Activated gamma-delta T cell (primary cell): Measurements from ENCODE around the gene TXNL1.
"Not testable (repeated sequence)": the region's sequence is repeated elsewhere in the genome, so short reads cannot be mapped to it uniquely, and the experiment has no call there.

ENCODE experiments used
- DNase-seq: peaks from one replicate; lab custom pipeline; 2025; lab: John Stamatoyannopoulos, UW

The TXNL1 gene

DNA sequence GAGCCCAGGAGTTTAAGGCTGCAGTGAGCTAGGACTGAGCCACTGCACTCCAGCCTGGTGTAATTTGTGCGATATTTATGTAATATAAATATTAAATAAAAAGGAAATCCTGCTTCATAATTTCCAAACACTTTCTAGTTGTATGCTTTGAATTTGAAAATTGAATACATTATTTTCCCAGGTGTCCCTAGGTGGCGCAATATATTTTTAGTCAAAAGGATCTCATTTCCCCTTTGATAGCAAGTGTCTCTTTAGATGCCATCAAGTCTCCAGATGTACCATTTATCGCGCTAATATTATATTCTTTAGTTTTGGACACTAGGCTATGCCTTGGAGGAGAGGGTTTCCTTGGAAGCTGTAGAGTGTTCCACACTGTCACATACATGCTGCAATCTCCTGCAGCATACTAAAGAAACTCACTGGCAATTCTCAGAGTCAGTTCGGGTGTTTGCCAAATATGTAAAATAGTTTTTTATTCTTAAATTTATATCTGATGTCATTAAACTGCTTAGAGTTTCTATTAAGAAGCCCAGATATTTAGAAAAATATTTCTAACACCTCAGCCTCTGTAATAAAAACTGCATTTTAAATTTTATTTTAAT, 7.1 kb upstream of the TXNL1 start:
- no peak for DNase-seq

DNA sequence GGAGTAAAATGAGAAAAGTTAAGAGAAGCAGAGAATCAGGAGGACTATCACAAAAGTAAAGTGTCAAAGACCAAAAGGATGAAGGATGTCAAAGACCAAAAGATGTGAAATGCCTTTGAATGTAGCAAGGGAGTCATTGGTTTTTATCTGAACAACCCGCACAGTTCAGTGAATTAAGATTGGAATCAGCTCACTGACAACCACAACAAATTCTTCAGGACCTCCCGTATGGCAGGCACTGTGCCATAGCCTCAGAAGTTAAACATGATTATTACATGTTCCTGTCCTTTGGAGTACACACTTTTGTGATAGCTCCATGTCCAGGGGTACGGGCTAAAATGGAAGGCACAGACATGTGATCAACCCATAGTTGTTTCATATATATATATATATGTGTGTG, 5.0 kb upstream of the TXNL1 start:
- DNase-seq: no peak

DNA sequence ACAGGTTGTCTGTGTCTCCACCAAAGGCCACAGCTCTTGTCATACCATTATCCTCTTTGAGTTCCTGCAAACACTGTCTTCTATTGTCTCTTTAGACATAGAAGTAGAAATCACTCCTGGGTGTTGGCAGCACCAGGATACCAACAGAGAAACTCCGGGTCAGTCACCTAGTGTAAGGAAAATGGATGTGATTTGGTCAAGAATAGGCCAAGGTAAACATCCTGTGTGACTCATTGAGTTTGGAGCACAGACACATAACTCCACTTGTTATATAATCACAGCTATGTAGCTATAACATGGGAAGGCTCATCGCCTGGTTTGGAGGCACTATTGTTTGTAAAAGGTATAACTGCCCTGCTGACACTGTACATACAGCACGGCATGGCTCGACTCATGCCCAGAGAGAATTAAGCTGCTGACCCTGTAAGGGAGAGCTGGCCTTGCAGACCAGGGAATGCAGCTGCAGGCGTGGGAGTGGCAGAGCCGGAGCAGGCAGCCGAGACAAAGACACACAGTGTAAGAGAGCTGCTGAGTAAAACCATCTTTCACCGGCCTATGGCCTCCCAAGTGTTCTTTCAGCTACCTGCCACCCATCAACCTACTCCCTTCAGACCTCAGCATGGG, 3.4 kb upstream of the TXNL1 start:
- no peak for DNase-seq

DNA sequence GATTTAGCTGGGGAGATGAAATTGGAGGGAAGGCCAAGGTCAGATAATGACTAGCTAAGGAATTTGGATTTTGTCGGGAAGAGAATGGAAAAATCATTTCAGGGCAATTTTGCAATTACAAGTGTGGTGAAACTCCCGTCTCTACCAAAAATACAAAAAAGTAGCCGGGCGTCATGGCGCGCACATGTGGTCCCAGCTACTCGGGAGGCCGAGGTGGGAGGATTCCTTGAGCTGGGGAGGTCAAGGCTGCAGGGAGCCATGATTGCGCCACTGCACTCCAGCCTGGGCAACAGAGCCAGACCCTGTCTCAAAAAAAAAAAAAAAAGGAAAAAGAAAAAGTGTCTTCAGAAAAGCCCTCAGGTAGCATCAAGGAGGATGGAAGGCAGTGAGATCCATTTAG, 1.2 kb upstream of the TXNL1 start:
- no peak for DNase-seq

DNA sequence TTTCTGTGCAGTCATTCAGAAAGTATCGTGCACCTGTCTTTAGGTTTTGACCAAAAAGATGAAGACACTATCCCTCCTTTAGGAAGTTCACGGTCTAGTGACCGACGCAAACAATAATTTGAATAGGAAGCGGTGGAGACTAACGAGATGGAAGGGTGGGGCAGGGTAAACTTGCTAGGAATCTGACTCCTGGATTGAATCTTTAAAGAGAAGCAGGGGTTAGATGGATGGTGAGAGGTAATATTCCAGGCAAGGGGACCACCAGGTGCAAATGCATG, 651 bp upstream of the TXNL1 start:
- DNase-seq: no peak

DNA sequence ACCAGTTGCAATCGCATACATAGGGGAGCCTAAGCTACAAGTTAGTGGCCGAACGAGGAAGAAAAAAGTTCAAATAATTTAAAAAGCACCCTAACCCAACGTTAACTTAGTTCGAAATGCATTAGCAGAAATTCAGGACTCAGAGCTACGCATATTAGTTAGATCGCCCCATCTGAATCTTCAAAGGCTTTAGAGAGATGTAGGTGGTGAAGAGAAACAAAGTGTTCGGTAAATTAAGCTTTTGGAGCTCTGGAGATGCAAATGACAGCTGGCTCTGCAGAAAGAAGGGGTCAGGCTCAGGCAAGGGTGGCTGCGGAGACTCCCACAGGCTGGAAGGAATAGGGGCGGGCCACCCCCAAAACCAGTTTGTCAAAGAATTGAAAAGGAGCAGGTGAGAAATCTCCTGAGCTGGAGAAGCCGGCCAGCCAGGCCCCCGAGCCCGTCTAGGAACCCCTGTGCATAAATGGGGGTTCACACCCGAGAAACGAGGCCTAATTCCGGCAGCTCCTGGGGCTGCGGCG, 621 bp downstream of the TXNL1 start:
- DNase-seq: peak; percentile 16

DNA sequence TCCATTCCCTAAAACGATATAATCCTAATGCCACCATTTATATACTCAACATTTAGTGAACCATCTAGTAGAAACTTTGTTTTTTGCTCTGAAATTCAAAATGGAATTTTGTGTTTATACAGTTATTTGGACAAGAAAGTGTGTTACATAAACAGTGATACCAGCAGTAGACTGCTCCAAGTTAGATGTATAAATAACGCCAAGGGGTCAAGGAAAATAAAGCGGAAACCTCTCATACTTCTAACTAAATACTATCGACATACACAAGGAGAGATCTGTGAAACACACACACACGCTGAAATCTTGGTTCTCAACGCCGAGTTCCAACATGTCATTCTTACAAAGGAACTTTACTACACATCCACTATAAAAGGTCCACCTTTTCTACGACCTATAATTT, 1.2 kb downstream of the TXNL1 start:
- no peak for DNase-seq

DNA sequence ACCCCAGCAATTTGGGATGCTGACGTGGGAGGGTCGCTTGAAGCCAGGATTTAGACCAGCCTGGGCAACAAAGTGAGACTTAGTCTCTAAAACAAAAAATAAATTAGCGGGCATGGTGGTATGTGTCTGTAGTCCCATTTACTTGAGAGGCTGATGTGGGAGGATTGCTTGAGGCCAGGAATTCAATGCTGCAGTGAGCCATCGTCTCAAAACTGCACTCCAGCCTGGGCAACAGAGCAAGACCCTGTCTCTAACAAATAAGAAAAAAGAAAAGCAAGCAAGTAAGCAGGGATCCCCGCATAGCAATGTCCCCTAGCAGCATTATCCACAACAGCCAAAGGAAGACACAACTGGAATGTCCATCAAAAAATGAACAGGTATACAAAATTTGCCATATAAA, 3.4 kb downstream of the TXNL1 start:
- no peak for DNase-seq

DNA sequence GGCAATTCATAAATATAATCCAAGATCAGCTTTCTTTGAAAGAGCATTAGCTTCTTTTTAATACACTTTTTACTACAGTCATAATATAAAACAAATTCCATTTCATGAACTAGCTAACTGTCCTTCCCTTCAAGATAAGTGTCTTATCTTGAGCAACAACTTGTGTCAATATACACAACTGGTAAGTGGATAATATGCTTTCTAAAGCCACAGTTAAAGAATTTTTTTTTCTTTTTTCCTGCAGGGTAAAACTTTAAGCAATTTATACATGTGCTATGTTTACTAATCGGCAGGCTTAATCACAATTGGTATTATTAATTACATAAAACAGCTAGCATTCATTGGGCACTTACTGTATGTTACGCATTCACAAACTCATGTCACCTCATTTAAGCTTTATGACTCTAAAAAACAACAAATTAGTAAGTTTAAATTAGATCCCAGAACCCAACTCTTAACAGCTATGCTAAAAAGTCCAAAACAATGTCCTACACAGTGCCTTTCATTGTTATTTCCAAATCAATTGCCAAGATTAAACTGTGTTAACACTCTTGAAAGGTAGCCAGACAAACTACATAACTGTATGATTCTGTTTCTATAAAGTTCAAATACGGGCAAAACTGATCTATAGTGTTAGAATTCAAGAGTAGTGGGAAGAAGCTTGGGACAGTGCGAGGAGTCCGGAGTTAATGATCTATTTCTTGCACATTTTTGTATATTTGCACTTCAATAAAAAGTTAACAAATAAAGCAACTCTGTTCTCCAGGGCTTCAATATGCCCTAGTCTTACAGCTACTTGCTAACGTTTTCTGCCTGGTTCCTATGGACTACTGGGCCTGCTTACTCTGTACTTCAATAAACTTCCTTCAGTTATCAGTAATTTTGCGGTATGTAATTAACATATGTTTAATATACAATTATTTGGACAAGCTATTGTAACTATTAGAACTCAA, 6.0 kb downstream of the TXNL1 start:
- no peak for DNase-seq

DNA sequence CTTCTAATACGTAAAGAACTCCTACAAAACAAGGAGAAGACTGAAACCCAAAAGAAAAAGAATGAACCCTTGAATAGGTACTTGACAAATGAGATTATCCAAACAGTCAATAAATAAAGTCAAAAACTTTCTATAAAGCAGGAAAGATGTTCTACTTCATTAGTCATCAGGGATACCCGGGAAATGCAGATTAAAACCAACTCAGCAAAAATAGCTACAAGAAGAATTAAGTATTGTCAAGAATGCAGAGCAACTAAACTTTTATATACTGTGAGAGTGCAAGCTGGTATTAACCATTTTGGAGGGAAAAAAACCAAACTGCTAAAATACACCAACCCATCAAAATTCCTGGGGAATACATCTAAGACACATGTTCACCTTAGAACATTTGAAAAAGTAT, 10.4 kb downstream of the TXNL1 start:
- no peak for DNase-seq

DNA sequence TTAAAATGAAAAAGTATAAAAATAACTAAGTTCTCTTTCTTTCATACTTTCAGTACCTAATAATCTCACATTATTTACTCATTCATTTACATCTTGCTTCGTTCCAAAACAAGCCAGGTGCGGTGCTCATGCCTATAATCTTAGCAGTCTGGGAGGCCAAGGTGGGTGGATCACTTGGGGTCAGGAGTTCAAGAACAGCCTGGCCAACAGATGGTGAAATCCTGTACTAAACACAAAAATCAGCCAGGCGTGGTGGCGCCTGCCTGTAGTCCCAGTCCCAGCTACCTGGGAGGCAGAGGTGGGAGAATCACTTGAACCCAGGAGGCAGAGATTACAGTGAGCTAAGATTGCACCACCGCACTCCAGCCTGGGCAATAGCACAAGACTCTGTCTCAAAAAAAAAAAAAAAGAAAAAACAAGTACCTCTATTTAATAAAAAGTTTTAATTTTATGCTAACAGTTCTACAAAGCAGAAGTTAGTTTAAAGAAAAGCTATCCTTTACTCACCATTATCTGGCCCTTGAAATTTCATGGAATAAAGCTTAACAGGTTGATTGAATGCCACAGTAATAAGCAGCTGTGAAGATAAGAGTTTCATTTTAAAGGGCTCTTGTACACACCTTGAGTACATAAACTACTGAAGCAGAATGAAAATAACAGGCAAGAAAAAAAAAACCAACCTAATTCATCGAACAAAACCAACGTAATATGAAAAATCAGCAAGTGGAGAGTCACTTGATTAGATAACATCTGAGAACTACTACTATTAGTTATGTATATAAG, 22.5 kb downstream of the TXNL1 start:
- DNase-seq: no peak

DNA sequence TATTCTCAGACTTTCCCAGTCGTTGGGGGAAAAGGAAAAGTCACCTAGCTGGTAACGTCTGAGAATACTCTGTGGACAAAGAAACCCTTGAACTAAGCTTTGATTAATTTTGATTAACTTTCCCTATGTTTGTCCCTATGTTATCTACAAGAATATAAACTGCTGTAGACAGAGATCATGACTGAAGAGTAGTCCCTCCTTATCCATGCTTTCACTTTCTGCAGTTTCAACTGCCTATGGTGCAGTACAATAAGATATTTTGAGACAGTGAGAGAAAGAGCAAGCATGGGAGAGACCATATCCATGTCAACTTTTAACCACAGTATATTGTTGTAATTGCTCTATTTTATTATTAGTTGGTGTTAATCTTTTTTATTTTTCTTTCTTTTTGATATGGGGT, 31.8 kb downstream of the TXNL1 start:
- no peak for DNase-seq

DNA sequence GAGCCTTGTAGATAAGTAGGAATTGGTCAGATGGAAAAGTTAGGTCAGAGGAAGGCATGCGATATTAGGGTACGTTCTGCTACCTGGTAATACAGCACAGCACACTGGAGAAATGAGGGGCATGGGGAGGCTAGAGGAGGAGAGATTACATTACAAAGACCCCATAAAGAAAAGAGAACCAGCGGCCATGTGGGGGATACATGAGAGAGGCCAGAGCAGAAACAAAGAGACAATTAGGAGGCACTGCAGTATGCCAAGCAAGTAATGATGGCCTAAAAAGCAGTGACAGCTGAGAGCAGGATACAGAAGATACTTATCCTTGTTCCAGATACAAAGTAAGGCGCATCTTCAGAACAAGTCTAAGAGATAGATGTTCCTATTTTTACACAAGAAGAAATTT, 40.0 kb downstream of the TXNL1 start:
- no peak for DNase-seq

DNA sequence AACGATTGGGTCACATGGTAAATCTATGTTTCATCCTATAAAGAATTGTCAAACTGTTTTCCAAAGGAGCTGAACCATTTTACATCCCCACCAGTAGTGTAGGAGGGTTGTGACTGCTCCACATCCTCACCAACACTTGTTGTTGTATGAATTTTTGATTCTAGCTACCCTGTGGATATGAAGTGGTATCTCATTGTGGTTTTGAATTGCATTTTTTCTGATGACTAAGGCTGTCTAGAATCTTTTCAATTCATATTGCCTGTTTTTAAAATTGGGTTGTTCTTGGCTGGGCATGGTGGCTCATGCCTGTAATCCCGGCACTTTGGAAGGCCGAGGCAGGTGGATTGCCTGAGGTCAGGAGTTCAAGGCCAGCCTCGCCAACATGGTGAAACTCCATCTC, 44.5 kb downstream of the TXNL1 start:
- DNase-seq: no peak

DNA sequence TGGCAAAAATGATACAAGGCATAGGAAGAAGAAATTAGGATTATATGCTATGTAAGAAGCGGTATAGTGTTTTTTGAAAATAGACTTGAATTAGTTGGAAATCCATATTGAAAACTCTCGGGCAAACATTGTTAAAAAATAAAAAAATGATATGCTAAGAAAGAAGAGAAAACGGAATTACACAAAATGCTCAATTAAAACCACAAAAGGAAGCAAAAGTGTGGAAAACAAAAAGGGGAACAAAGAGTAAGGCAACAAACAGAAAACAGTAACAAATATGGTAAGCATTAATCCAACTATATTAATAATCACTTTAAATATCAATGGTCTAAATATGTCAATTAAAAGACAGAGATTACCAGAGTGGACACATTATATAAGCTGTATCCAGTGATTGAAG, 58.4 kb downstream of the TXNL1 start:
- no peak for DNase-seq

DNA sequence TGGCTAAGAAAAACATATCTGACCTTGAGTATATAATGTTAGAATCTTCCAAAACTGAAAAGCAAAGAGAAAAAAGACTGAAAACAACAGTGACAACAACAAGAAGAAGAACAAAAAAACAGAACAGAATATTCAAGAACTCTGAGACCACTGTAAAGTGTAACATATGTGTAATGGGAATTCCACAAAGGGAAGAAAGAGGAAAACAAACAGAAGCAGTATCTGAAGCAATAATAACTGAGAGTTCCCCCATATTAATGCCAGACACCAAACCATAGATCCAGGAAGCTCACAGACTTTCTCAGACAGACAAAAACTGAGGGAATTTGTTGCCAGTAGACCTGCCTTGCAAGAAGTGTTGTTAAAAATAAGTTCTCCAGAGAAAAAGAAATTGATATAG, 58.9 kb downstream of the TXNL1 start:
- no peak for DNase-seq

DNA sequence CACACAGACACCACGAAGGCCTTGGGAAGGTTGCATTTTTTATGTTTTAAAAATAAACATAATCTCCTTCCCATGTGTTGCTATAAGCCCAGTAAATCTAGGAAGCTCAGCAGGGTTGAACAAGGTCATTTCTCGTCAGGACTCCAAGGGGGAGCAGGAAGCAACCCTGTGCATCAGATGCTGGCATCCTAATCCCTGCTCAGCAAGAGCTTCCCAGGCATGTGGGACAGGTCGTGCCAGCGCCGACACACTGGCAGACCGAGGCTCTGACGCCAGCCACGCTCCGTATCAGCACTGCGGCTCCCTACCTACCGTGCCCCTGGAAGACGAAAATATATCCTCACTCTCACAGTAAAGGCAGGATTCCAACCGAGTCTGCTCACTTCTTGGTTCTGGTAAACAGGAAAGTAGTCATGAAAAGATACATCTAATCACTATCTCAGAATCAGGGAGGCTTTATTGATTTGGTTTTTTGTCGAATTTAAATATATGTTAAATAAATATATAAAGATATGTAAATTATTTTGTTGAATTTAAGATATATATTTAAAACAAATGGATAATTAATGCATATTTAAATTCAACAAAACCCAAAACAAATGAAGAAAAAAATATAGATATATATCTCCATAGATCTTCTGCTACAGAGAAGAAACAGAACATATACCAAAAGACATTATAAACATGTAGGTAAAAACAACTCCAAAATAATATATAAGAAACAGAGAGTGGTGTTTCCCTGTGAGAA, 61.4 kb downstream of the TXNL1 start:
- no peak for DNase-seq

DNA sequence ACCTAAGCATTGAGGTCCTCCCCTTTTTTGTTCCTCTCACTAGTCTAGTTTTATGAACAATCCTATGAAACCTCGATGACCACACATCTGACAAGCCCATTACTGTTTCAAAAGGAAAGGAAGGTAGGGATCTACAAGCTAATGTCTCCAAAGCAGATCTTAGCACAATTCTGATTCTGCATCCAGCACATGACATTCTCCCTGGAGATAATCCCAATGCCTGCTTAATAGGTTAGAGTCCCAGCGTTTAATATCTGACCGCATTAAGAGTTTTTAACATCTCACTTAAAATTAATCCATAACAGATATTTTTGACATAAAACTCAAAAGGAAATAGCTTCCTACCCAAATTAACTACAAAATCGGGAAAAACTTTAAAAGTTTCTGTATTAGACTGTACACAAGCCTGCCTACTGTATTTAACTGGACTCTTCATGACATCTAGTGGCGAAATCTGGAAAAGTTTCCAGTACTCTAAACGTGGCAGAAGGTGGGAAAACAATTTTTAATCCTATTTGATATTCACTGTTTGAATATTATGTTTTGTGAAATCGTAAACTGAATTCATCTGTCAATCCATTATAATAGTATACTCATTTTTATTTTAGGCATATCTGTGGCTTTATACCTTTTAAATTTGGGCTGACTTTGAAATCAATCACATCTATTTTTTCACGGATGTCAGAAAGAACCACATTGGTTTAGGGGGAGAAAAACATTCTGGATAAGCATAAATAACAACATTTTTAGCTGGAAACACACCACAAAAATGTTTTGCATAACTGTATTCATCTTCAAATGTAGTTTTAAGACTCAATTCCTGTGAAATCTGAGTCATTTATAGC, 62.4 kb downstream of the TXNL1 start:
- DNase-seq: no peak

DNA sequence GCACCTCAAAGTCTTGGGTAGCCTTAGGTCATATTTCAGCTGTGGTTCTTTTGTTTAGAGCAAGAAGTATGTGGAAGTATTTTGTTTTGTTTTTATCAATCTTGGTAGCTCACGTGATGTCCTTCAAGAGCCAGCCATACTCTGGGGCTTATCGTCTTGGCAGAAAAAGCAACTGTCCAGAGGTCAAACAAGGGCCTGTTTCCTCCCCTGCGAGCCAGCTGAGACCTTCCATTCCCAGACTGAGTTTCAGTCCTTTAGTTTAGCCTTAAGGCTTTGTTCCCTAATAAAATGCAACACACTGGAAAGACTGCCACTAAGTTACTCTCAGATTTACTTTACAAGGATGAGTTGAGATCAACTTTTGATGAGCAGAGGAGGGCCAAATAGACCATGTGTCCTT, 63.5 kb downstream of the TXNL1 start:
- no peak for DNase-seq

DNA sequence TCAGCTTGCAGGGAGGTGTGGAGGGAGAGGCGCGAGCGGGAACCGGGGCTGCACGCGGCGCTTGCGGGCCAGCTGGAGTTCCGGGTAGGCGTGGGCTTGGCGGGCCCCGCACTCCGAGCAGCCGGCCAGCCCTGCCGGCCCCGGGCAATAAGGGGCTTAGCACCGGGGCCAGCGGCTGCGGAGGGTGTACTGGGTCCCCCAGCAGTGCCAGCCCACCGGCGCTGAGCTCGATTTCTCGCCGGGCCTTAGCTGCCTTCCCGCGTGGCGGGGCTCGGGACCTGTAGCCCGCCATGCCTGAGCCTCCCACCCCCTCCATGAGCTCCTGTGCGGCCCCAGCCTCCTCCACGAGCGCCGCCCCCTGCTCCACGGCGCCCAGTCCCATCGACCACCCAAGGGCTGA, 66.1 kb downstream of the TXNL1 start:
- not testable (repeated sequence) for DNase-seq

DNA sequence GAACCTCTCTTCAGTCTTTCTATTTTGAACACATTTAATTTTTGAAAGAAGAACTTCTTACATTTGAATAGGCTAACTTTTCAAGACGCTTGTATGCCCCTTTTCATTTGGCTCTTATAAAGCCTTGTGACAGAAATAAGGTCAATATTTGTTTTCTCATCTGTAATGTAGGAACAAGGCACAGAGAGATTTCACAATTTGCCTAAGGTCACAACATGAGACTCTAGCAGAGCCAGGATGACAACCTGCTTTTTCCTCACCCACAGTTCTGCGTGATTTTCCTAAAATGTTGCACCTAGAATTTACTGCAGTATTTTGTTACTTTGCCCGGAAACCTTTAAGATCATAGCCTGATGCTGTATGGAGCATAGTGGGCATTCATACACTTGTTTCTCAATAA, 67.4 kb downstream of the TXNL1 start:
- DNase-seq: no peak
